Measurements from ENCODE around the gene KLF3.
"Not testable (repeated sequence)": the region's sequence is repeated elsewhere in the genome, so short reads cannot be mapped to it uniquely, and the experiment has no call there.

KLF3 gene

GRCh38 chr4:38663801-38664705 is at the start of gene KLF3:
KLF3 (plus strand) TSS chr4:38664199; CDS start chr4:38680626, 16,427 bp downstream.
- DNase-seq (ENCODE audit: low read depth in 3 of 3, low spot score in 1 of 3): peak; percentile 78 to 90 (median 86)

GRCh38 chr4:38614231-38614630 is 49.8 kb upstream of the KLF3 start:
- DNase-seq (ENCODE audit: low read depth in 3 of 3, low spot score in 1 of 3): no peak

GRCh38 chr4:38615847-38616246 is 48.2 kb upstream of the KLF3 start:
- no peak for DNase-seq (ENCODE audit: low read depth in 3 of 3, low spot score in 1 of 3)

GRCh38 chr4:38618505-38618904 is 45.5 kb upstream of the KLF3 start:
- DNase-seq (ENCODE audit: low read depth in 3 of 3, low spot score in 1 of 3): no peak

GRCh38 chr4:38619316-38619715 is 44.7 kb upstream of the KLF3 start:
- no peak for DNase-seq (ENCODE audit: low read depth in 3 of 3, low spot score in 1 of 3)

GRCh38 chr4:38620065-38620464 is 43.9 kb upstream of the KLF3 start:
- no peak for DNase-seq (ENCODE audit: low read depth in 3 of 3, low spot score in 1 of 3)

GRCh38 chr4:38620527-38621027 is 43.4 kb upstream of the KLF3 start:
- DNase-seq (ENCODE audit: low read depth in 3 of 3, low spot score in 1 of 3): no peak

GRCh38 chr4:38621028-38621684 is 42.8 kb upstream of the KLF3 start:
- DNase-seq (ENCODE audit: low read depth in 3 of 3, low spot score in 1 of 3): no peak

GRCh38 chr4:38621831-38622230 is 42.2 kb upstream of the KLF3 start:
- DNase-seq (ENCODE audit: low read depth in 3 of 3, low spot score in 1 of 3): no peak

GRCh38 chr4:38622340-38622739 is 41.7 kb upstream of the KLF3 start:
- DNase-seq (ENCODE audit: low read depth in 3 of 3, low spot score in 1 of 3): not testable (repeated sequence)

GRCh38 chr4:38623260-38623659 is 40.7 kb upstream of the KLF3 start:
- DNase-seq (ENCODE audit: low read depth in 3 of 3, low spot score in 1 of 3): no peak

GRCh38 chr4:38624311-38624710 is 39.7 kb upstream of the KLF3 start:
- no peak for DNase-seq (ENCODE audit: low read depth in 3 of 3, low spot score in 1 of 3)

- no peak for DNase-seq (ENCODE audit: low read depth in 3 of 3, low spot score in 1 of 3)
Measured at GRCh38 chr4:38625508-38625907, 38.5 kb upstream of the KLF3 start.

- not testable (repeated sequence) for DNase-seq (ENCODE audit: low read depth in 3 of 3, low spot score in 1 of 3)
Measured at GRCh38 chr4:38626901-38627444, 37.0 kb upstream of the KLF3 start.

GRCh38 chr4:38630519-38630918 is 33.5 kb upstream of the KLF3 start:
- no peak for DNase-seq (ENCODE audit: low read depth in 3 of 3, low spot score in 1 of 3)

GRCh38 chr4:38634047-38634759 is 29.8 kb upstream of the KLF3 start:
- no peak for DNase-seq (ENCODE audit: low read depth in 3 of 3, low spot score in 1 of 3)

GRCh38 chr4:38639242-38639641 is 24.8 kb upstream of the KLF3 start:
- no peak for DNase-seq (ENCODE audit: low read depth in 3 of 3, low spot score in 1 of 3)

- DNase-seq (ENCODE audit: low read depth in 3 of 3, low spot score in 1 of 3): no peak
Measured at GRCh38 chr4:38641811-38642210, 22.2 kb upstream of the KLF3 start.

GRCh38 chr4:38644201-38644600 is 19.8 kb upstream of the KLF3 start:
- no peak for DNase-seq (ENCODE audit: low read depth in 3 of 3, low spot score in 1 of 3)

- DNase-seq (ENCODE audit: low read depth in 3 of 3, low spot score in 1 of 3): no peak
Measured at GRCh38 chr4:38647101-38647819, 16.7 kb upstream of the KLF3 start.

- no peak for DNase-seq (ENCODE audit: low read depth in 3 of 3, low spot score in 1 of 3)
Measured at GRCh38 chr4:38650133-38650532, 13.9 kb upstream of the KLF3 start.
